Neural progenitor cell (in vitro differentiated cells): ENCODE results near the gene YKT6. TPM values are rescaled to one million over a fixed set of nuclear protein-coding genes. Genes with fewer than 3 reads are reported as not detected.

Source experiments
- DNase-seq: peaks from one replicate; pipeline ENCODE4 v3.0.0-alpha.2; 2016; ENCODE audit warnings: low spot score
- H2AFZ ChIP-seq: fragments of 200-600 bp; sonication (generic); replicated peaks from 2 replicates; pipeline ENCODE4 v1.6.1; 2016; ENCODE audit warnings: antibody characterized with exemption
- H3F3A ChIP-seq: fragments of 200-600 bp; sonication (generic); 2 replicates; pipeline ENCODE4 v1.6.1; 2016; ENCODE audit warnings: antibody characterized with exemption, low read depth
- H3K27ac ChIP-seq: fragments of 200-600 bp; sonication (generic); 2 replicates; pipeline ENCODE4 v1.5.1; 2016; ENCODE audit warnings: mild to moderate bottlenecking
- H3K27me3 ChIP-seq: fragments of 200-600 bp; sonication (generic); 2 replicates; pipeline ENCODE4 v1.6.1; 2016; ENCODE audit warnings: mild to moderate bottlenecking, moderate library complexity
- H3K36me3 ChIP-seq: fragments of 200-600 bp; sonication (generic); 2 replicates; pipeline ENCODE4 v1.5.1; 2016
- H3K4me1 ChIP-seq: fragments of 200-600 bp; sonication (generic); 2 replicates; pipeline ENCODE4 v1.6.1; 2016; ENCODE audit warnings: mixed run types
- H3K4me2 ChIP-seq: fragments of 200-600 bp; sonication (generic); 2 replicates; pipeline ENCODE4 v1.6.1; 2016
- H3K4me3 ChIP-seq: fragments of 200-600 bp; sonication (generic); 2 replicates; pipeline ENCODE4 v1.5.1; 2016
- H3K79me2 ChIP-seq: fragments of 200-600 bp; sonication (generic); 2 replicates; pipeline ENCODE4 v1.6.1; 2016; ENCODE audit warnings: low read depth
- H3K9ac ChIP-seq: fragments of 200-600 bp; sonication (generic); 2 replicates; pipeline ENCODE4 v1.6.1; 2016
- H3K9me3 ChIP-seq: fragments of 200-600 bp; sonication (generic); 2 replicates; pipeline ENCODE4 v1.5.1; 2016; ENCODE audit warnings: low read depth
- H4K20me1 ChIP-seq: fragments of 200-600 bp; sonication (generic); 2 replicates; pipeline ENCODE4 v1.6.1; 2016; ENCODE audit warnings: low read depth
- H3K27ac Mint-ChIP-seq: 3 replicates; pipeline ENCODE4 v1.8.0; 2021; ENCODE audit warnings: mixed read lengths
- H3K27me3 Mint-ChIP-seq: 2 replicates; pipeline ENCODE4 v1.8.0; 2022; ENCODE audit warnings: low read depth, mild to moderate bottlenecking, inconsistent platforms, moderate library complexity, mixed read lengths; ENCODE audit not compliant: insufficient read depth
- H3K36me3 Mint-ChIP-seq: 3 replicates; pipeline ENCODE4 v1.8.0; 2021; ENCODE audit warnings: mixed read lengths
- H3K4me1 Mint-ChIP-seq: 3 replicates; pipeline ENCODE4 v1.8.0; 2021; ENCODE audit warnings: mixed read lengths
- H3K4me3 Mint-ChIP-seq: 3 replicates; pipeline ENCODE4 v1.8.0; 2021; ENCODE audit warnings: mild to moderate bottlenecking, moderate library complexity, mixed read lengths
- H3K9me3 Mint-ChIP-seq: 3 replicates; pipeline ENCODE4 v1.8.0; 2020; ENCODE audit warnings: mixed read lengths
- CTCF ChIP-seq: fragments of 200-600 bp; sonication (generic); IDR thresholded peaks from 2 replicates; pipeline ENCODE4 v1.5.1; 2017; ENCODE audit warnings: antibody characterized with exemption, mild to moderate bottlenecking
- EZH2 ChIP-seq: fragments of 200-600 bp; sonication (generic); IDR thresholded peaks from 2 replicates; pipeline ENCODE4 v1.6.1; 2017; ENCODE audit warnings: antibody characterized with exemption, mild to moderate bottlenecking, moderate library complexity
- EZH2phosphoT487 ChIP-seq: fragments of 200-600 bp; sonication (generic); IDR thresholded peaks from 2 replicates; pipeline ENCODE4 v1.6.1; 2017; ENCODE audit warnings: antibody characterized with exemption
- total RNA-seq: library from RNA; depleted of rRNA; stranded (reverse); fragments of >200 nt; gene quantifications from 2 replicates; pipeline ENCODE4 v1.2.3, GENCODE V29; 2015; ENCODE audit warnings: low replicate concordance

YKT6 gene
- total RNA-seq, 1 donor from 2014 or later: 43.8 TPM

- Mint-ChIP-seq H3K9me3 (no peaks in the 10 kb centered on the region), H3K27ac (peak overlapping the region; percentile 25), H3K27me3 (peaks cover 11% of the 10 kb centered on the region), H3K4me3 (no peak overlapping the region), H3K36me3 (peaks cover 2% of the 10 kb centered on the region), H3K4me1 (peaks cover 44% of the 10 kb centered on the region)
- Histone ChIP-seq H3K4me3 (no peak overlapping the region), H3K36me3 (no peaks in the 10 kb centered on the region), H4K20me1 (no peaks in the 10 kb centered on the region), H2AFZ (no peak overlapping the region), H3K27ac (no peak overlapping the region), H3F3A (peaks cover 22% of the 10 kb centered on the region), H3K9ac (no peak overlapping the region), H3K4me1 (peaks cover 36% of the 10 kb centered on the region), H3K79me2 (no peaks in the 10 kb centered on the region), H3K27me3 (no peaks in the 10 kb centered on the region), H3K9me3 (no peaks in the 10 kb centered on the region), H3K4me2 (no peak overlapping the region)
- no peak for DNase-seq
- TF ChIP-seq EZH2phosphoT487: no peak
- no peak for TF ChIP-seq EZH2
- TF ChIP-seq CTCF: no peak
Observed at GRCh38 chr7:44217223-44217714, 16.5 kb downstream of the YKT6 start.

GRCh38 chr7:44217852-44218402 lies 17.1 kb downstream of the YKT6 start:
- TF ChIP-seq CTCF (no peak), EZH2 (no peak), EZH2phosphoT487 (no peak)
- Histone ChIP-seq H3K79me2 (no peaks in the 10 kb centered on the region), H3K9me3 (no peaks in the 10 kb centered on the region), H3K4me3 (no peak overlapping the region), H3F3A (peaks cover 22% of the 10 kb centered on the region), H3K9ac (no peak overlapping the region), H3K4me2 (peak overlapping the region; percentile 45), H2AFZ (peak overlapping the region; percentile 20), H3K27me3 (no peaks in the 10 kb centered on the region), H3K4me1 (peaks cover 35% of the 10 kb centered on the region), H3K27ac (no peak overlapping the region), H3K36me3 (no peaks in the 10 kb centered on the region), H4K20me1 (no peaks in the 10 kb centered on the region)
- Mint-ChIP-seq H3K36me3 (peaks cover 2% of the 10 kb centered on the region), H3K27me3 (peaks cover 11% of the 10 kb centered on the region), H3K4me3 (peak overlapping the region; percentile 37), H3K27ac (peak overlapping the region; percentile 72), H3K4me1 (peaks cover 46% of the 10 kb centered on the region), H3K9me3 (no peaks in the 10 kb centered on the region)
- no peak for DNase-seq

- peak overlapping the region; percentile 60 for H3K27ac ChIP-seq
- H3K4me3 Mint-ChIP-seq: peak overlapping the region; percentile 37
- H3K27ac Mint-ChIP-seq: peak overlapping the region; percentile 74
- peak; percentile 88 for DNase-seq
- H3K27me3 ChIP-seq: no peaks in the 10 kb centered on the region
- TF ChIP-seq EZH2phosphoT487 (no peak), CTCF (peak; percentile 49)
- no peaks in the 10 kb centered on the region for H3K9me3 Mint-ChIP-seq
- H3K4me1 ChIP-seq: peaks cover 42% of the 10 kb centered on the region
- no peaks in the 10 kb centered on the region for H3K79me2 ChIP-seq
- no peaks in the 10 kb centered on the region for H3K36me3 ChIP-seq
- H3K4me3 ChIP-seq: no peak overlapping the region
- peaks cover 13% of the 10 kb centered on the region for H3K27me3 Mint-ChIP-seq
- H3K4me2 ChIP-seq: peak overlapping the region; percentile 55
- peak overlapping the region; percentile 20 for H2AFZ ChIP-seq
- no peak overlapping the region for H3K9ac ChIP-seq
- no peaks in the 10 kb centered on the region for H4K20me1 ChIP-seq
- peaks cover 53% of the 10 kb centered on the region for H3K4me1 Mint-ChIP-seq
- H3K36me3 Mint-ChIP-seq: peaks cover 2% of the 10 kb centered on the region
- no peaks in the 10 kb centered on the region for H3K9me3 ChIP-seq
- H3F3A ChIP-seq: peaks cover 20% of the 10 kb centered on the region
Observed at GRCh38 chr7:44218418-44219201, 17.8 kb downstream of the YKT6 start.
